ENCODE results near the gene SELENOO. TPM values are rescaled to one million over a fixed set of nuclear protein-coding genes. Genes with fewer than 3 reads are reported as not detected.

Gene SELENOO
- total RNA-seq, 1 experiment from 2014 or later: 32.8 TPM

GRCh38 chr22:50216684-50217520 lies 16.1 kb downstream of the SELENOO start:
- H2AFZ ChIP-seq (ENCODE audit: low read length): no peak overlapping the region
- BruUV-seq (replicated peaks): no TSS peak

GRCh38 chr22:50217543-50218152 lies 16.8 kb downstream of the SELENOO start:
- no TSS peak for BruUV-seq (replicated peaks)
- DNase-seq (no peak), ATAC-seq (no peak)
- H2AFZ ChIP-seq (ENCODE audit: low read length): no peak overlapping the region
- H3K36me3 ChIP-seq (ENCODE audit: low read depth, low read length): peaks cover 5% of the 10 kb centered on the region; the same call in 1 of the 2 replicates
- no peaks in the 10 kb centered on the region for H3K27me3 ChIP-seq (ENCODE audit: low read length)
- no peak overlapping the region for H3K9ac ChIP-seq (ENCODE audit: low read length)
- H4K20me1 ChIP-seq (ENCODE audit: low read length): no peaks in the 10 kb centered on the region
- no peaks in the 10 kb centered on the region for H3K79me2 ChIP-seq (ENCODE audit: low read length)
- H3K4me1 ChIP-seq (ENCODE audit: insufficient read depth, low read length): no peaks in the 10 kb centered on the region
- H3K4me3 ChIP-seq (ENCODE audit: low read length): no peak overlapping the region
- no peaks in the 10 kb centered on the region for H3K9me2 ChIP-seq (replicated peaks; ENCODE audit: low read length)
- CTCF ChIA-PET: no interaction called here
- H3F3A ChIP-seq (ENCODE audit: low read length, unreplicated experiment): no peaks in the 10 kb centered on the region
- H3K27ac ChIP-seq (ENCODE audit: low read length): no peak overlapping the region
- POLR2A ChIA-PET (ENCODE audit: unreplicated experiment): no interaction called here
- H3K4me2 ChIP-seq (ENCODE audit: low read length): no peak overlapping the region
- no peaks in the 10 kb centered on the region for H3K9me3 ChIP-seq (ENCODE audit: low read length)
- intact Hi-C loops (cut with micrococcal nuclease): no loop called here
- TF ChIP-seq EZH2 (IDR thresholded peaks at IDR 0.05; ENCODE audit: low read length, unreplicated experiment): no peak

More at GRCh38 chr22:50216684-50217520, 16.1 kb downstream of the SELENOO start:
- no peaks in the 10 kb centered on the region for H4K20me1 ChIP-seq (ENCODE audit: low read length)
- ChIA-PET POLR2A (ENCODE audit: unreplicated experiment) (no interaction called here), CTCF (no interaction called here)
- no peaks in the 10 kb centered on the region for H3K9me3 ChIP-seq (ENCODE audit: low read length)
- no peaks in the 10 kb centered on the region for H3K79me2 ChIP-seq (ENCODE audit: low read length)
- H3K9me2 ChIP-seq (replicated peaks; ENCODE audit: low read length): no peaks in the 10 kb centered on the region
- no peak for TF ChIP-seq EZH2 (IDR thresholded peaks at IDR 0.05; ENCODE audit: low read length, unreplicated experiment)
- TF ChIP-seq EZH2phosphoT487 (IDR thresholded peaks at IDR 0.05; ENCODE audit: borderline replicate concordance, low read length): no peak
- no peak for TF ChIP-seq CTCF (conservative IDR thresholded peaks at IDR 0.05; ENCODE audit: low read depth, low read length)
- H3K36me3 ChIP-seq (ENCODE audit: low read depth, low read length): peaks cover 5% of the 10 kb centered on the region; the same call in 1 of the 2 replicates
- no peak overlapping the region for H3K9ac ChIP-seq (ENCODE audit: low read length)
- no peak for ATAC-seq
- intact Hi-C loops (cut with micrococcal nuclease): no loop called here
- no peak overlapping the region for H3K27ac ChIP-seq (ENCODE audit: low read length)
- H3K4me2 ChIP-seq (ENCODE audit: low read length): no peak overlapping the region
- H3K4me1 ChIP-seq (ENCODE audit: insufficient read depth, low read length): no peaks in the 10 kb centered on the region
- no peak overlapping the region for H3K4me3 ChIP-seq (ENCODE audit: low read length)
- no peaks in the 10 kb centered on the region for H3F3A ChIP-seq (ENCODE audit: low read length, unreplicated experiment)
- no peak for DNase-seq
- H3K27me3 ChIP-seq (ENCODE audit: low read length): no peaks in the 10 kb centered on the region

GRCh38 chr22:50218153-50218995 lies 17.6 kb downstream of the SELENOO start:
- Histone ChIP-seq H3K9me3 (ENCODE audit: low read length) (no peaks in the 10 kb centered on the region), H3K36me3 (ENCODE audit: low read depth, low read length) (peaks cover 5% of the 10 kb centered on the region; the same call in 1 of the 2 replicates), H3K27ac (ENCODE audit: low read length) (no peak overlapping the region), H3K4me2 (ENCODE audit: low read length) (no peak overlapping the region), H3K9me2 (replicated peaks; ENCODE audit: low read length) (no peaks in the 10 kb centered on the region), H3F3A (ENCODE audit: low read length, unreplicated experiment) (no peaks in the 10 kb centered on the region), H3K4me3 (ENCODE audit: low read length) (no peak overlapping the region), H4K20me1 (ENCODE audit: low read length) (no peaks in the 10 kb centered on the region), H3K79me2 (ENCODE audit: low read length) (no peaks in the 10 kb centered on the region), H3K27me3 (ENCODE audit: low read length) (no peaks in the 10 kb centered on the region), H2AFZ (ENCODE audit: low read length) (no peak overlapping the region), H3K9ac (ENCODE audit: low read length) (no peak overlapping the region), H3K4me1 (ENCODE audit: insufficient read depth, low read length) (no peaks in the 10 kb centered on the region)
- BruUV-seq (replicated peaks): no TSS peak
- no peak for DNase-seq
- TF ChIP-seq EZH2 (IDR thresholded peaks at IDR 0.05; ENCODE audit: low read length, unreplicated experiment): no peak
- TF ChIP-seq CTCF (conservative IDR thresholded peaks at IDR 0.05; ENCODE audit: low read depth, low read length): no peak
- TF ChIP-seq EZH2phosphoT487 (IDR thresholded peaks at IDR 0.05; ENCODE audit: borderline replicate concordance, low read length): no peak
- no peak; the same call in 1 of the 2 replicates for ATAC-seq
- POLR2A ChIA-PET (ENCODE audit: unreplicated experiment): no interaction called here
- intact Hi-C loops (cut with micrococcal nuclease): no loop called here
- CTCF ChIA-PET: no interaction called here

Data from PC-3 (cell line).